ENCODE measurements around the gene GNAT2.

The GNAT2 gene

GRCh38 chr1:109559995-109560394, 59.4 kb downstream of the GNAT2 start:
- Histone ChIP-seq H3K4me1 (ENCODE audit: control insufficient read depth, insufficient read depth, low read length) (peaks cover 26% of the 10 kb centered on the region), H3K27me3 (ENCODE audit: control insufficient read depth, insufficient read depth, low read length) (no peaks in the 10 kb centered on the region), H3K4me3 (ENCODE audit: low read depth, low read length) (no peak overlapping the region), H3K9me3 (ENCODE audit: control insufficient read depth, insufficient read depth, low read length) (no peaks in the 10 kb centered on the region), H3K36me3 (ENCODE audit: control insufficient read depth, insufficient read depth, low read length) (no peaks in the 10 kb centered on the region), H3K9ac (ENCODE audit: low read depth, low read length) (no peak overlapping the region)

GRCh38 chr1:109557520-109557919, 61.9 kb downstream of the GNAT2 start:
- H3K9ac ChIP-seq (ENCODE audit: low read depth, low read length) = no peak overlapping the region
- no peaks in the 10 kb centered on the region for H3K36me3 ChIP-seq (ENCODE audit: control insufficient read depth, insufficient read depth, low read length)
- no peak overlapping the region for H3K4me3 ChIP-seq (ENCODE audit: low read depth, low read length)
- no peaks in the 10 kb centered on the region for H3K9me3 ChIP-seq (ENCODE audit: control insufficient read depth, insufficient read depth, low read length)
- no peaks in the 10 kb centered on the region for H3K27me3 ChIP-seq (ENCODE audit: control insufficient read depth, insufficient read depth, low read length)
- peaks cover 7% of the 10 kb centered on the region for H3K4me1 ChIP-seq (ENCODE audit: control insufficient read depth, insufficient read depth, low read length)

GRCh38 chr1:109556563-109556962, 62.9 kb downstream of the GNAT2 start:
- no peaks in the 10 kb centered on the region for H3K9me3 ChIP-seq (ENCODE audit: control insufficient read depth, insufficient read depth, low read length)
- no peaks in the 10 kb centered on the region for H3K36me3 ChIP-seq (ENCODE audit: control insufficient read depth, insufficient read depth, low read length)
- H3K4me3 ChIP-seq (ENCODE audit: low read depth, low read length) = no peak overlapping the region
- no peak overlapping the region for H3K9ac ChIP-seq (ENCODE audit: low read depth, low read length)
- no peaks in the 10 kb centered on the region for H3K27me3 ChIP-seq (ENCODE audit: control insufficient read depth, insufficient read depth, low read length)
- peaks cover 7% of the 10 kb centered on the region for H3K4me1 ChIP-seq (ENCODE audit: control insufficient read depth, insufficient read depth, low read length)
